GM12875 (cell line): ENCODE data around the gene FKBP1A.
"Not testable (repeated sequence)": the region's sequence is repeated elsewhere in the genome, so short reads cannot be mapped to it uniquely, and the experiment has no call there.

Experiments used
- H3K4me3 ChIP-seq: one replicate; pipeline ENCODE4 v1.5.1; 2011; ENCODE audit warnings: low read depth, low read length, control low read depth
- CTCF ChIP-seq: IDR thresholded peaks from 2 replicates; pipeline ENCODE4 v1.5.1; 2011; ENCODE audit warnings: low read depth, mild to moderate bottlenecking, control low read depth, inconsistent platforms, low read length, moderate library complexity, borderline replicate concordance; ENCODE audit not compliant: insufficient read depth

The FKBP1A gene

GRCh38 chr20:1357921-1358671 is 34.8 kb downstream of the FKBP1A start:
- H3K4me3 ChIP-seq: no peak overlapping the region
- TF ChIP-seq CTCF: no peak

DNA sequence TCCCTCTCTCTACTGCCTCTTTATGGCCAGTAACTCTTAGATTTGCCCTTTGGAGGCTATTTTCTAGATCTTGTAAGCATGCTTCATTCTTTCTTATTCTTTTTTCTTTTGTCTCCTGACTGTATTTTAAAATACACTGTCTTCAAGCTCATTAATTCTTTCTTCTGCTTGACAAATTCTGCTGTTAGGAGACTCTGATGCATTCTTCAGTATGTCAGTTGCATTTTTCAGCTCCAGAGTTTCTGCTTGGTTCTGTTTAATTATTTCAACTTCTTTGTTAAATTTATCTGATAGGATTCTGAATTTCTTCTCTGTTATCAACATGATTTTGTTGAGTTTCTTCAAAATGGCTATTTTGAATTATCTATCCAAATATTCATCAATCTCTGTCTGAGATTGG is 38.9 kb downstream of the FKBP1A start:
- no peak for TF ChIP-seq CTCF
- H3K4me3 ChIP-seq: no peak overlapping the region

GRCh38 chr20:1346315-1346969 is 46.4 kb downstream of the FKBP1A start:
- TF ChIP-seq CTCF: no peak
- no peak overlapping the region for H3K4me3 ChIP-seq

DNA sequence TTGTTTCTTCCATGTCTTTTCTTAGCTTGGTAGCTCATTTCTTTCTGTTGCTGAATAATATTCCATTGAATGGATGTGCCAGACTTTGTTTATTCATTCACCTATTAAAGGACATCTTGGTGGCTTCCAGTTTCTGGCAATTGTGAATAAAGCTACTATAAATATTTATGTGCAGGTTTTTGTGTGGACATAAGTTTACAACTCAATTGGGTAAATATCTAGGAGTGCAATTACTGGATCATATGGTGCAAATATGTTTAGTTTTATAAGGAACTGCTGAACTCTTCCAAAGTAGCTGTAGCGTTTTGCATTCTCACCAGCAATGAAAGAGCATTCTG is 47.1 kb downstream of the FKBP1A start:
- TF ChIP-seq CTCF: no peak
- no peak overlapping the region for H3K4me3 ChIP-seq

DNA sequence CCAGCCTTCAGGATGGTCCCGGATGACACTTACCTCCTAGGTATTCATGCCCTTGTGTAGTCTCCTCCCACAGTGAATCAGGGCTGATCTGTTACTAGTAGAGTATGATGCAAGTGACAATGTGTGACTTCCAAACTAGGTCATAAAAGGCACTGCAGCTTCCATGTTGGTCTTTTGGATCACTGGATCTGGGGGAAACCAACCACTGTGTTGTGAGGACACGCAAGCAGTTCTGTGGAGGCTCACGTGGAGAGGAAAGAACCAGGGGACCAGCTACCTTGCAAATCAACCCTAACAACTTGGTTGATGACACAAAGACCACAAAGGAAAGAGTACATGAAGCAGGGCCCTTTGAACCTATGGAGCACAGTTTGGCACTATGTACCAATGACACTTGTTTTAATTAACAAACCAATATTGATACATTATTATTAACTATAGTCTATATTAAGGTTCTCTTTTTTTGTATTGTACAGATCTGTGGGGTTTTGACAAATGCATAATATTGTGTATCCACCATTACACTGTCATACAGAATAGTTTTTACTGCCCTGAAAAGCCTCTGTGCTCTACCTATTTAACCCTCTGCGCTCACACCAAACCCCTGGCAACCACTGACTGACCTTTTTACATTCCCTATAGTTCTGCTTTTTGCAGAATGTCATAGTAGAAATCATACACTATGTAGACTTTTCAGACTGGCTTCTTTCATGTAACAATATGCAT is 47.7 kb downstream of the FKBP1A start:
- no peak overlapping the region for H3K4me3 ChIP-seq
- no peak for TF ChIP-seq CTCF

- H3K4me3 ChIP-seq: not testable (repeated sequence)
Observed at GRCh38 chr20:1343446-1344124, 49.3 kb downstream of the FKBP1A start.

- no peak for TF ChIP-seq CTCF
- no peak overlapping the region for H3K4me3 ChIP-seq
Observed at GRCh38 chr20:1341561-1342265, 51.1 kb downstream of the FKBP1A start.
